Gastroesophageal sphincter (tissue), 3 donors: ENCODE data around the gene KDM2A.

Experiments used
- CTCF ChIP-seq, 4 experiments: fragments of 200-600 bp in 2 of 4; fragments of 450-650 bp in 2 of 4; sonication (generic) in 1 of 4; IDR thresholded peaks; one replicate each; pipeline ENCODE4 v1.5.1; 2017 to 2019; ENCODE audit warnings: antibody characterized with exemption in 4 of 4, mild to moderate bottlenecking in 2 of 4, moderate library complexity in 2 of 4
- POLR2A ChIP-seq, 2 donors: fragments of 450-650 bp; IDR thresholded peaks; one replicate each; pipeline ENCODE4 v1.6.1; 2017; ENCODE audit warnings: antibody characterized with exemption in 2 of 2, mild to moderate bottlenecking in 2 of 2, moderate library complexity in 1 of 2

- TF ChIP-seq POLR2A (IDR thresholded peaks at IDR 0.05) = no peak
- TF ChIP-seq CTCF (IDR thresholded peaks at IDR 0.05) = no peak
Observed at GRCh38 chr11:67264877-67265632, 146.0 kb downstream of the KDM2A start.
